T-helper 17 cell (primary cell): ENCODE results near the gene CXCR5. TPM values are rescaled to one million over a fixed set of nuclear protein-coding genes. Genes with fewer than 3 reads are reported as not detected.

Source experiments
- ATAC-seq: fragments of 150-1000 bp; cut with Tn5 transposase; 2 replicates; pipeline ENCODE4 v1.10.0; 2021; ENCODE audit warnings: mild to moderate bottlenecking, moderate library complexity
- DNase-seq, 3 donors: peaks; one replicate each; pipeline versions ENCODE4 v3.0.0 to v3.0.0-alpha.2; 2020 to 2021
- H3K9me3 ChIP-seq: one replicate; pipeline ENCODE4 v1.7.0; 2013; ENCODE audit warnings: low read length, mild to moderate bottlenecking; ENCODE audit not compliant: control insufficient read depth, poor library complexity, severe bottlenecking
- H3K27ac Mint-ChIP-seq: one replicate; pipeline ENCODE4 v1.8.0; 2022; ENCODE audit warnings: mild to moderate bottlenecking, moderate library complexity, mixed read lengths
- H3K27me3 Mint-ChIP-seq: one replicate; pipeline ENCODE4 v1.8.0; 2022; ENCODE audit warnings: mixed read lengths
- H3K36me3 Mint-ChIP-seq: one replicate; pipeline ENCODE4 v1.8.0; 2022; ENCODE audit warnings: low read depth, mixed read lengths
- H3K4me1 Mint-ChIP-seq: one replicate; pipeline ENCODE4 v1.8.0; 2022; ENCODE audit warnings: mild to moderate bottlenecking, mixed read lengths
- H3K4me3 Mint-ChIP-seq: one replicate; pipeline ENCODE4 v1.8.0; 2022; ENCODE audit warnings: mild to moderate bottlenecking, moderate library complexity, mixed read lengths
- total RNA-seq, 4 donors: library from RNA in 2 of 4; stranded (reverse) in 2 of 4; gene quantifications; one replicate each; pipeline ENCODE4 v1.2.3 and lab custom pipeline; 2022 to 2026

CXCR5 gene
- total RNA-seq, 2 donors from 2014 or later = 11.1 to 15.0 TPM

DNA sequence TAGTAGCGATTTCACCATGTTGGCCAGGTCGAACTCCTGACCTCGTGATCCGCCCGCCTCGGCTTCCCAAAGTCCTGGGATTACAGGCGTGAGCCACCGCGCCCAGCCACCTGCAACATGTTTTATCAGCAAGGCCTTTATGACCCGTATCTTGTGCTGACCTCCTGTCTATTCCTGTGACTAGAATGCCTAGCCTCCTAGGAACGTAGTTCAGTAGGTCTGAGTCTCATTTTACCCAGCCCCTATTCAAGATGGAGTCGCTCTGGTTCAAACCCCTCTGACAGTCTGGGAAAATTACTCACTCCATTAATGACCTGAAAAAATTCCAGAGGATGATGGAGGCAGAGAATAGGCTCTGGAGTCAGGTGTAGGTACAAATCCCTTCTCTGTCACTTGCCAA lies 30.0 kb upstream of the CXCR5 start:
- Mint-ChIP-seq H3K27ac (no peak overlapping the region), H3K4me3 (no peak overlapping the region), H3K27me3 (no peaks in the 10 kb centered on the region), H3K4me1 (peaks cover 5% of the 10 kb centered on the region), H3K36me3 (no peaks in the 10 kb centered on the region)
- H3K9me3 ChIP-seq = no peaks in the 10 kb centered on the region
- no peak for ATAC-seq
- DNase-seq = no peak

DNA sequence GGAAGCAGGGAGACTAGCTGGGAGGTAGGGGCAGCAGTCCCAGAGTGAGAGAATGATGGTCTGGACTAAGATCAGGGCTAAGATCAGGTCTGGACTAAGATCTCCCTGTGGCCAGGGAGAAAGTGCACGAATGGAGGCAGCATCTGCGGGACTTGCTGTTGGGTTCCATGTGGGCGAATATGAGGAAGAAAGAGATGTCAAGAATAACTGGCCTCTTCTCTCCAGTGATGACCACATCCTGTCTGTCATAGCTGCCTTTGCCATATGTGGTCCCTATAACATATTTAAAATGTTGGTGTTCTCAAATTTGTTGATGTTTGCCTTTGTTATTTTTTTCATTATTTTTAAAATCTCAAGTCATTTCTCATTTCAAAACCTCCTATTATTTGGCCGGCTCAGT lies 27.4 kb upstream of the CXCR5 start:
- no peaks in the 10 kb centered on the region for H3K36me3 Mint-ChIP-seq
- no peaks in the 10 kb centered on the region for H3K27me3 Mint-ChIP-seq
- peaks cover 9% of the 10 kb centered on the region for H3K4me1 Mint-ChIP-seq
- H3K27ac Mint-ChIP-seq = no peak overlapping the region
- H3K4me3 Mint-ChIP-seq = no peak overlapping the region
- DNase-seq (no peak), ATAC-seq (no peak)
- no peaks in the 10 kb centered on the region for H3K9me3 ChIP-seq

DNA sequence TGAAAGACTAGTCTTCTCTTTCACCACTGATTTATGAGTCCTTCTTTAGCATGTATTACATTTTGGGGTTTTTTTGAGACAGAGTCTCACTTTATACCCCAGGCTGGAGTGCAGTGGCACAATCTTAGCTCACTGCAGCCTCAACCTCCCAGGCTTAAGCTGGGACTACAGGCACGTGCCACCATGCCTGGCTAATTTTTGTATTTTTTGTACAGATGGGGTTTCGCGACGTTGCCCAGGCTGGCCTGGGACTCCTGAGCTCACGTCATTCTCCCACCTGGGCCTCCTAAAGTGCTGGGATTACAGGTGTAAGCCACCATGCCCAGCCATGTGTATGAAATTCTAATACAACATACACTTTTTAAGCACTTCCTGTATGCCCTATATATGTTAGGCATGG lies 26.3 kb upstream of the CXCR5 start:
- H3K27me3 Mint-ChIP-seq = no peaks in the 10 kb centered on the region
- ATAC-seq (no peak), DNase-seq (no peak)
- H3K36me3 Mint-ChIP-seq = no peaks in the 10 kb centered on the region
- peaks cover 5% of the 10 kb centered on the region for H3K4me1 Mint-ChIP-seq
- no peak overlapping the region for H3K4me3 Mint-ChIP-seq
- H3K9me3 ChIP-seq = no peaks in the 10 kb centered on the region
- no peak overlapping the region for H3K27ac Mint-ChIP-seq

DNA sequence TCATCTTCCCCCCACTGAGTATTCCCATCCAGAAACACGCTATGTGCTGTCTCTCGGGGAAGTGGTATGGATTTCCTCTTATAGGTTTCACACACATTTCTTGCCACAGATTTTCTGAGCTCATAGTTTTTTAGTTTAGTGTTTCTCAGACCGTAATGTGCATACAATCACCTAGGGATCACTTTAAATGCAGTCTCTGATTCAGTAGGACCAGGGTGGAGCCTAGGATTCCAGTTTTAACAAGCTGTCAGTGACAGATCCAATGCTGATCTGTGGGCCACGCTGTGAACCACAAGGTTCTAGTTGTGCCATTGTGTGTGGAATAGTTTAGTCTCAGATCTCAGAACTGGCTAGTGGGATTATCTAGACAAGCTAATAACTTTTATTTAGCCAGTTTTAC lies 23.7 kb upstream of the CXCR5 start:
- Mint-ChIP-seq H3K4me1 (peaks cover 9% of the 10 kb centered on the region), H3K4me3 (no peak overlapping the region), H3K27me3 (no peaks in the 10 kb centered on the region), H3K36me3 (no peaks in the 10 kb centered on the region), H3K27ac (peak overlapping the region; percentile 9)
- H3K9me3 ChIP-seq = no peaks in the 10 kb centered on the region
- DNase-seq (no peak), ATAC-seq (no peak)

DNA sequence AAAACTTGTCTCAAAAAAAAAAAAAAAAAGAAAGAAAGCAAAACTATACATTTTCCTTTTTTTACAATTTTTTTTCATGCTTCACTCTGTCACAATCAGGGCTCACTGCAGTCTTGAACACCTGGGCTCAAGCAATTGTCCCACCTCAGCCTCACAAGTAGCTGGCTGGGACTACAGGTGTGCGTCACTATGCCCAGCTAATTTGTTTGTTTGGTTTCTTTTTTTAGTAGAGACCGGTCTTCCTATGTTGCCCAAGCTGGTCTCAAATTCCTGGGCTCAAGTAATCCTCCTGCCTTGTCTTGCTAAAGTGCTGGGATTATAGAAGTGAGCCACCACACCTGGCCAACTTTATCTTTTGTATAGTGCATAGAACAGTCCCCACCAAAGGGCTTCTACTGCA lies 15.0 kb upstream of the CXCR5 start:
- H3K9me3 ChIP-seq = no peaks in the 10 kb centered on the region
- no peaks in the 10 kb centered on the region for H3K36me3 Mint-ChIP-seq
- no peak overlapping the region for H3K4me3 Mint-ChIP-seq
- H3K27ac Mint-ChIP-seq = peak overlapping the region; percentile 47
- ATAC-seq (no peak), DNase-seq (no peak)
- no peaks in the 10 kb centered on the region for H3K27me3 Mint-ChIP-seq
- peaks cover 28% of the 10 kb centered on the region for H3K4me1 Mint-ChIP-seq

DNA sequence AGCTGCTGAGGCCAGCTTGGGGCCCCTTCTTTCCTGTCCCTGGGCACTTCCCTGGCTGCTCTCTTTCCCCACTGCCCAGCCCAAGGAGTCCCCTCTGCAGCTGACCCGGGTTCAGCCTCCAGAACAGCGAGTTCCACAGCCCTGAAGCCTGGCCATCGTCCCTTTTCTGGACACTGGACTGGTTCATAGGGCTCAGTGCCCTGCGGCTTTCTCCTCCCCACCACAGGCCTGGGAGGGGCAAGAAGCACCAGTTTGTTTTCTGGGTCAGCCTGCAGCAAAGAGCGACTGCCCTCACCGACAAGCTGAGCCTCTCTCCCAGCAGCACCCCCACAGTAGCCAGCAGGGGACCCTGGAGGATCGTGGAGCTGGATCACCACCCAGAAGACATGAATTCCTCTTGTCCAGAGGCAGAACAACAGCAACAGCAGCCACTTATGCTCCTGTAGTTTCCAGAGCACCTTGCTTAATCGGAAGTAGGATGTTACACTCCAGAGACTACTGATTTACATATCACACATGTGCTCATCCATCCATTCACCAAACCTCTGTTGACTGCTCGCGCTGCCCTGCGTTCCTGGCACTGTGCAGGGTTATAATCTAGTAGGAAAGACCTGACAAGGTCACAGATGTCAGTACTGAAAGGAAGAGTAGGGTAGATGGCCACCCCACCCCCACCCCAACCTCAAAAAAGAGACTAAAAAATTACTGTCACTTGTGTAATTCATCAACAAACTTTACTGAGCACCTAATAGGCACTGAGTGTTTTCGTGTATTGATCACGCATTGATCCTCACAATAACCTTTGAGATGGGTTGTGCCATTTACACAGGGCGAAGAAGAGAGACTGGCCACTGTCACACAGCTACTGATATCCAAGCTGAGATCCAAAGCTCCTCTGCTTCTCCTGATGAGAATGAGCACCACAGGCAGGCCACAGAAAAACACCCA lies 13.0 kb upstream of the CXCR5 start:
- peak; percentile 39 for ATAC-seq
- Mint-ChIP-seq H3K4me3 (peak overlapping the region; percentile 83), H3K27me3 (no peaks in the 10 kb centered on the region), H3K27ac (peak overlapping the region; percentile 98), H3K4me1 (peaks cover 43% of the 10 kb centered on the region), H3K36me3 (no peaks in the 10 kb centered on the region)
- H3K9me3 ChIP-seq = no peaks in the 10 kb centered on the region
- DNase-seq = no peak

DNA sequence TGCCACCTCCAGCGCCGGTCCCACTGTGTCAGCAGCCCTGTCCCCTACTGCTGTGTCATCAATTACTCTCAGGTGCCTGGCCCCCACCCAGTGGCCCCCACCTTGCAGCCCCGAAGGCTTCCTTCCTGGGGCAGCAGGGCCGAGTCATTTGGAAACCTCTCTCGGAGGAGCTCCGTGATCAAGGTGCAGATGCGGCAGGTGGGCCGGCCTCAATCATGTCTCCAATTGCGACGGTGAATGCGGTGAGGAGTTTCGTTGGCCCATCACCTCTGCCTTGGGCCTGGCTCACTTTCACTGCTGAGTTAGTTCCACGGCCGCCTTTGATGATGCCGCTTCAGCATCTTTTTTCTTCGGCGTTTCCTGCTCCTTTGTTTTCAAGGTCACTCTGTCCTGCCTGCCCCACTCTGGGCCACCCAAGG lies 11.3 kb upstream of the CXCR5 start:
- ATAC-seq = peak; percentile 9
- peaks cover 57% of the 10 kb centered on the region for H3K4me1 Mint-ChIP-seq
- no peaks in the 10 kb centered on the region for H3K36me3 Mint-ChIP-seq
- no peaks in the 10 kb centered on the region for H3K9me3 ChIP-seq
- peak overlapping the region; percentile 97 for H3K27ac Mint-ChIP-seq
- peak; percentile 37 to 41 (median 38) for DNase-seq
- H3K27me3 Mint-ChIP-seq = no peaks in the 10 kb centered on the region
- H3K4me3 Mint-ChIP-seq = peak overlapping the region; percentile 76

DNA sequence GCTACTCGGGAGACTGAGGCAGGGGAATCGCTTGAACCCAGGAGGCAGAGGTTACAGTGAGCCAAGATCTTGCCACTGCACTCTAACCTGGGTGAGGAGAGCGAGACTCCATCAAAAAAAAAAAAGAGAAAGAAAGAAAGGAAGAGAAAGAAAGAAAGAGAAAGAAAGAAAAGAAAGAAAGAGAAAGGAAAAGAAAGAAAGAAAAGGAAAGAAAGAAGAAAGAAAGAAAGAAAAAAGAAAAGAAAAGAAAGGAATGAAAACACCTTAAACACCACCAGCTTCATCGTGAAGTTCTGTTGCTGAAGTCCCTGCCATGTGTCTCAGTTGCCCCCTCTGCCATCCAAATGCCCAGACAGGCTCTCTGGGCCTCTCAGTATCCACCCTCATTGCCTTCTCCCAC lies 9.9 kb upstream of the CXCR5 start:
- peaks cover 64% of the 10 kb centered on the region for H3K4me1 Mint-ChIP-seq
- peak overlapping the region; percentile 97 for H3K27ac Mint-ChIP-seq
- H3K9me3 ChIP-seq = no peaks in the 10 kb centered on the region
- H3K27me3 Mint-ChIP-seq = no peaks in the 10 kb centered on the region
- no peaks in the 10 kb centered on the region for H3K36me3 Mint-ChIP-seq
- DNase-seq (no peak), ATAC-seq (no peak)
- H3K4me3 Mint-ChIP-seq = peak overlapping the region; percentile 36

DNA sequence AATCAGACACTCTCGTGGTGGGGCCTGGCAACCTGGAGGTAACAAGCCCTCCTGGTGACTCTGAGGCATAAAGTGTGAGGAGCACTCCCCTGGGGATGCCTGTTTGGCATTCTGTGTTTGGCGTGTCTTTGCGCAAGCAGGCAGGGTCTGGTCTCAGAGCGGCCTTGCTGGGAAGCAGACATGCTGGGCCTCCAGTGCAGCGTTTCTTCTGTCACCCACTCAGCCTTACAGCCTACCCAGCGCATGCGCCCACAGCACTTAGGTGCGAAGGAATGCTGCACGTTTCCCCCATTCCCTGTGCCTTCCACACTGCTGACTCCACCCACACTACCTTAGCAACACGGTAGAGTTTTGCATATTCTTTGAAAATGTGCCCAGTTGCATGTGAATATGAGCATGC lies 7.4 kb upstream of the CXCR5 start:
- no peak for DNase-seq
- Mint-ChIP-seq H3K27me3 (no peaks in the 10 kb centered on the region), H3K36me3 (no peaks in the 10 kb centered on the region), H3K27ac (peak overlapping the region; percentile 97), H3K4me3 (peak overlapping the region; percentile 92), H3K4me1 (peaks cover 61% of the 10 kb centered on the region)
- no peak for ATAC-seq
- H3K9me3 ChIP-seq = no peaks in the 10 kb centered on the region

DNA sequence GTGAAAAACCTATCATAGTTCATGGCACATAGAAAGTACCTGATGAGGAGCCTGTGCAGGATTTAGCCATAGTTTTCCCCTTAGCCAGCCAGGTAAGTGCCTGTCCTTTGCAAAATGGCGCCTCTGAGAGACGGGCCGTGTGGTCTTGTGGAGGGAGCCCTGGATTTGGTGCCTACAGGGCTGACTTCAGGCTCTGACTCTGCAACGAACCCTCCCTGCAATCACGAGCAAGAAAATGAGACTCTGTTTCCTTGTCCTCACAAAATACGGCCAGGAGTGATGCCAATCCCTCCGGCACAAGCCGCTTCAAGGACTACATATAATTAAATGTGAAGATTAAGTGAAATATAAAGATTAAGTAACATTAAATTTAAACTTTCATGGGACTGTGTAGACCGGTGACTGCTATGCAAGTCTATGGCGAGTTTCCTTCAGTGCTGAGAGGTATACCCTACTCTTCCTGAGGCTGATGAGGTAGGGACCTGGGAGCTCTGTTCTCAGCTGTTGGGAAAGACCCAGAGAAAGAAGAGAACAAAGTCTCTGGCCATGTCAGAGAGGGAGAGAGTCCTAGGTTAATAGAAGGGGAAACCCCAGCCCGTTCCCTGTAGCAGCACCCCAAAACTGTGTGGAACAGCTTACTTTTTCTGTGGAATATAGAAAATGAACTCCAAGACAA lies 6.1 kb upstream of the CXCR5 start:
- no peak for DNase-seq

DNA sequence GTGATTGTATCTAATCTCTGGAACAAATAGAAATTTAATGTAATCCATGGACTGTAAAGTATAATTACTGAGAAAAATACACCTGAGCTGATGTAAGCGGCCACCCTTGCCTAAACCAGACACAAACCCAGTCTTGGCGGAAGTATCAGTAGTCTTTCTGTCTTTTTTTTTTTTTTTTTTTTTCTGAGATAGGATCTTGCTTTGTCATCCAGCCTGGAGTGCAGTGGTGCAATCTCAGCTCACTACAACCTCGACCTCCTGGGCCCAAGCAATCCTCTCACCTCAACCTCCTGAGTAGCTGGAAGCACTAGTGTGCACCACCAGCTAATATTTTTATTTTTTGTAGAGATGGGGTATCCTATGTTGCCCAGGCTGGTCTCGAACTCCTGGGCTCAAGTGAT lies 5.5 kb upstream of the CXCR5 start:
- Mint-ChIP-seq H3K27me3 (no peaks in the 10 kb centered on the region), H3K36me3 (no peaks in the 10 kb centered on the region), H3K27ac (peak overlapping the region; percentile 97), H3K4me3 (peak overlapping the region; percentile 52), H3K4me1 (peaks cover 64% of the 10 kb centered on the region)
- no peaks in the 10 kb centered on the region for H3K9me3 ChIP-seq
- ATAC-seq (peak; percentile 16), DNase-seq (no peak)

More for the DNA sequence above, 6.1 kb upstream of the CXCR5 start:
- H3K27me3 Mint-ChIP-seq = no peaks in the 10 kb centered on the region
- peaks cover 65% of the 10 kb centered on the region for H3K4me1 Mint-ChIP-seq
- no peaks in the 10 kb centered on the region for H3K9me3 ChIP-seq
- peak overlapping the region; percentile 52 for H3K4me3 Mint-ChIP-seq
- H3K36me3 Mint-ChIP-seq = no peaks in the 10 kb centered on the region
- ATAC-seq = peak; percentile 6
- peak overlapping the region; percentile 97 for H3K27ac Mint-ChIP-seq

DNA sequence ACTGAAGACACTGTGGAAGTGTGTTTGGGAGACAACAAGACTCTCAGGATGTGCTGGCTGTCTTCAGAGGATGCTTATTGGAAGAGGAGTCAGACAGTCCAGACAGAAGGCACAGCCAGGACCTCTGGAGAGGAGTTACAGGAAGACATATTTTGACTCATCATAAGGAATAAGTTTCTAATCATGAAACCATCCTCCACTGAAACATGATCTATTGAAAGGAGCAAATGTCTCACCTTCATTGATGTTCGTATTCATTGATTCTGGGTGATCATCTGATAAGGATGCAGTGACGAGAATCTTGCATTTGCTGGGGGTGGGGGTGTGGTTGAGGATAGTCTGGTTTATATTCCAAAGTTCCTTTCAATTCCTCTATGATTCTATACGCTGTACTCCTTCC lies 2.5 kb upstream of the CXCR5 start:
- Mint-ChIP-seq H3K4me1 (peaks cover 54% of the 10 kb centered on the region), H3K27me3 (no peaks in the 10 kb centered on the region), H3K27ac (peak overlapping the region; percentile 97), H3K4me3 (no peak overlapping the region), H3K36me3 (no peaks in the 10 kb centered on the region)
- H3K9me3 ChIP-seq = no peaks in the 10 kb centered on the region
- ATAC-seq (no peak), DNase-seq (no peak)

DNA sequence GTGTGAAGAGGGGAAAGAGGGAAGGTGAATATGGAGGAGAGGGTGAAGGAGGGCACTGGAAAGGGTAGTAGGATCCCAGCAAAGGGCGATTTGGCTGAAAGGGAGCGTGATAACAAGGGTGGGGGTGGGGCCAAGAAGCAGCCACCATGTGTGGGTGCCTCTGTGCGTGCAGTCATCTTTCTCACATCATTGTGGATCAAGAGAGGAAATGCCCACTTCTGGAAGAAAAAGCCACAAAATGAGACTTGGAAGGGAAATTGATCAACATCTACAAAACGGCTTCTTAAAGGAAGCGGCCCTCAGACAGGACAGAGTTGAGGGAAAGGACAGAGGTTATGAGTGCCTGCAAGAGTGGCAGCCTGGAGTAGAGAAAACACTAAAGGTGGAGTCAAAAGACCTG lies 1.2 kb upstream of the CXCR5 start:
- ATAC-seq (no peak), DNase-seq (no peak)
- Mint-ChIP-seq H3K36me3 (no peaks in the 10 kb centered on the region), H3K27ac (peak overlapping the region; percentile 97), H3K27me3 (no peaks in the 10 kb centered on the region), H3K4me1 (peaks cover 52% of the 10 kb centered on the region), H3K4me3 (peak overlapping the region; percentile 67)
- no peaks in the 10 kb centered on the region for H3K9me3 ChIP-seq
